ENCODE data around the gene ZNF883. TPM values are rescaled to one million over a fixed set of nuclear protein-coding genes. Genes with fewer than 3 reads are reported as not detected.

Gene ZNF883
- total and polyA plus RNA-seq, 2 donors (not counting 3 experiments of a cell fraction or from before 2014, with no cell fraction given), result 0.15 TPM; not detected in 1

- no peak for FAIRE-seq
- no peak overlapping the region for H3K9ac ChIP-seq (replicated peaks; ENCODE audit: extremely low read depth, insufficient read depth, low read length)
- intact Hi-C loops (cut with micrococcal nuclease), result no loop called here
- no peak overlapping the region for H3K4me2 ChIP-seq (ENCODE audit: insufficient read depth, low read length)
- BruUV-seq (replicated peaks), result no TSS peak
- H3K27me3 ChIP-seq (ENCODE audit: control insufficient read depth in 2 of 2, insufficient read depth in 2 of 2, low read length in 2 of 2), result no peaks in the 10 kb centered on the region
- TF ChIP-seq CTCF (IDR thresholded peaks at IDR 0.05; ENCODE audit: extremely low read depth in 1 of 2, insufficient read depth in 1 of 2, low read depth in 1 of 2, low read length in 2 of 2), result peak in 1 of 2 donors; percentile 40
- no peak for TF ChIP-seq POLR2A (IDR thresholded peaks at IDR 0.05; ENCODE audit: low read depth, low read length)
- TF ChIP-seq EZH2 (IDR thresholded peaks at IDR 0.05; ENCODE audit: borderline replicate concordance, low read depth, low read length, severe bottlenecking), result no peak
- no peaks in the 10 kb centered on the region for H3K9me3 ChIP-seq (replicated peaks; ENCODE audit: control insufficient read depth, insufficient read depth, low read length)
- H2AFZ ChIP-seq (ENCODE audit: low read depth, low read length), result no peak overlapping the region
- H3K4me3 ChIP-seq (replicated peaks in 1 of 3; ENCODE audit: insufficient read depth in 1 of 3, low read depth in 1 of 3, low read length in 3 of 3), result no peak overlapping the region
- H4K20me1 ChIP-seq (replicated peaks; ENCODE audit: control insufficient read depth, extremely low read depth, insufficient read depth, low read length), result no peaks in the 10 kb centered on the region
- dilution Hi-C loops (cut with MboI; ENCODE audit: extremely low pct_ligation_motif_present, low sequenced_read_pairs), result no loop called here
- no peaks in the 10 kb centered on the region for H3K36me3 ChIP-seq (ENCODE audit: control insufficient read depth in 2 of 2, extremely low read depth in 1 of 2, insufficient read depth in 2 of 2, low read length in 2 of 2)
- DNase-seq (ENCODE audit: low read depth, low spot score), result no peak
- POLR2A ChIA-PET, result no interaction called here
- no peak overlapping the region for H3K27ac ChIP-seq (ENCODE audit: insufficient read depth, low read depth, low read length)
- no peaks in the 10 kb centered on the region for H3K9me1 ChIP-seq (replicated peaks; ENCODE audit: control insufficient read depth, extremely low read depth, insufficient read depth, low read length)
- H3K79me2 ChIP-seq (ENCODE audit: control insufficient read depth, insufficient read depth, low read length), result no peaks in the 10 kb centered on the region
- H3K4me1 ChIP-seq (ENCODE audit: control insufficient read depth, extremely low read depth, insufficient read depth, low read length), result no peaks in the 10 kb centered on the region
- CTCF ChIA-PET, result no interaction called here
Measured at GRCh38 chr9:112945620-112946208, 66.3 kb downstream of the ZNF883 start.

- Histone ChIP-seq H2AFZ (ENCODE audit: low read depth, low read length) (no peak overlapping the region), H3K9ac (replicated peaks; ENCODE audit: extremely low read depth, insufficient read depth, low read length) (no peak overlapping the region), H3K27me3 (ENCODE audit: control insufficient read depth in 2 of 2, insufficient read depth in 2 of 2, low read length in 2 of 2) (peaks cover 0 to 2% of the 10 kb centered on the region in 2 experiments), H3K4me2 (ENCODE audit: insufficient read depth, low read length) (no peak overlapping the region), H3K4me3 (replicated peaks in 1 of 3; ENCODE audit: insufficient read depth in 1 of 3, low read depth in 1 of 3, low read length in 3 of 3) (no peak overlapping the region), H3K9me3 (replicated peaks; ENCODE audit: control insufficient read depth, insufficient read depth, low read length) (no peaks in the 10 kb centered on the region), H3K4me1 (ENCODE audit: control insufficient read depth, extremely low read depth, insufficient read depth, low read length) (no peaks in the 10 kb centered on the region), H4K20me1 (replicated peaks; ENCODE audit: control insufficient read depth, extremely low read depth, insufficient read depth, low read length) (no peaks in the 10 kb centered on the region), H3K9me1 (replicated peaks; ENCODE audit: control insufficient read depth, extremely low read depth, insufficient read depth, low read length) (no peaks in the 10 kb centered on the region), H3K36me3 (ENCODE audit: control insufficient read depth in 2 of 2, extremely low read depth in 1 of 2, insufficient read depth in 2 of 2, low read length in 2 of 2) (no peaks in the 10 kb centered on the region), H3K79me2 (ENCODE audit: control insufficient read depth, insufficient read depth, low read length) (no peaks in the 10 kb centered on the region), H3K27ac (ENCODE audit: insufficient read depth, low read depth, low read length) (no peak overlapping the region)
- intact Hi-C loops (cut with micrococcal nuclease) (no loop called here), dilution Hi-C loops (cut with MboI; ENCODE audit: extremely low pct_ligation_motif_present, low sequenced_read_pairs) (no loop called here)
- TF ChIP-seq POLR2AphosphoS5 (IDR thresholded peaks at IDR 0.05; ENCODE audit: insufficient read depth, low read depth, low read length), result no peak
- no peak for TF ChIP-seq POLR2A (IDR thresholded peaks at IDR 0.05; ENCODE audit: low read depth, low read length)
- TF ChIP-seq MYC (IDR thresholded peaks at IDR 0.05; ENCODE audit: low read depth, low read length), result no peak
- no peak for TF ChIP-seq MAX (IDR thresholded peaks at IDR 0.05; ENCODE audit: insufficient read depth, insufficient read length)
- TF ChIP-seq GATA2 (IDR thresholded peaks at IDR 0.05; ENCODE audit: insufficient read depth, insufficient read length, low read depth, low read length), result no peak
- no peak for TF ChIP-seq CTCF (IDR thresholded peaks at IDR 0.05; ENCODE audit: extremely low read depth in 1 of 2, insufficient read depth in 1 of 2, low read depth in 1 of 2, low read length in 2 of 2)
- TF ChIP-seq JUN (IDR thresholded peaks at IDR 0.05; ENCODE audit: borderline replicate concordance, insufficient read depth, insufficient read length, low read depth), result no peak
- TF ChIP-seq EZH2 (IDR thresholded peaks at IDR 0.05; ENCODE audit: borderline replicate concordance, low read depth, low read length, severe bottlenecking), result no peak
- TF ChIP-seq FOS (IDR thresholded peaks at IDR 0.05; ENCODE audit: borderline replicate concordance, insufficient read depth, low read length), result no peak
- no TSS peak for BruUV-seq (replicated peaks)
- FAIRE-seq (no peak), DNase-seq (ENCODE audit: low read depth, low spot score) (no peak)
- POLR2A ChIA-PET, result no interaction called here
- CTCF ChIA-PET, result interaction anchor here (1.7 to 2.5 kb wide), 2 partner anchors 12 to 37 kb away, joined by 4 to 6 read pairs; no protein-coding TSS in a partner anchor
Measured at GRCh38 chr9:112939418-112939817, 72.6 kb downstream of the ZNF883 start.

All from endothelial cell of umbilical vein (primary cell).